ENCODE measurements around the gene CACNA2D3.

Gene CACNA2D3

DNA sequence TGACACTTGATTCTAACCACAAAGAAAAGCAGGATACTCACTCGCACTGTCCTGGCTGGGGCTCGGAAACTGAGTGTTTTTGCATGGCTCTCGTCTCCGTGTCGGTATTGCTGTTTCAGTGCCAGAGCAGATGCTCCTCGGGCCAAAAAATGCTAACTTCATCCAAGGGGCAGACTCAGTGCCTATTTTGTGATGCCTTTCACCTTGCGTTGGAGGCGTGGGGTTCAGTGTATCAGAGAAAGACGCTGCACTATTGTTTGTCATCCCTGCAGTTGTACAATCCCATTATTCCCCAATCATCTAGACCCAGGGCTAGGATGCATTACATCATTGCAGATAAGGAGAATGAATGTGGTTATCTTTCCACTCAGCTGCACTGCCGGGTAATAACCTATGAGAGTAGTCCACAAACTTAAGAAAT, 1.4 kb downstream of the CACNA2D3 start:
- DNase-seq = no peak
- in situ Hi-C loops (cut with HindIII; ENCODE audit: low pct_ligation_motif_present, low pct_unique_long_range_greater_than_20kb, low sequenced_read_pairs) = no loop called here

DNA sequence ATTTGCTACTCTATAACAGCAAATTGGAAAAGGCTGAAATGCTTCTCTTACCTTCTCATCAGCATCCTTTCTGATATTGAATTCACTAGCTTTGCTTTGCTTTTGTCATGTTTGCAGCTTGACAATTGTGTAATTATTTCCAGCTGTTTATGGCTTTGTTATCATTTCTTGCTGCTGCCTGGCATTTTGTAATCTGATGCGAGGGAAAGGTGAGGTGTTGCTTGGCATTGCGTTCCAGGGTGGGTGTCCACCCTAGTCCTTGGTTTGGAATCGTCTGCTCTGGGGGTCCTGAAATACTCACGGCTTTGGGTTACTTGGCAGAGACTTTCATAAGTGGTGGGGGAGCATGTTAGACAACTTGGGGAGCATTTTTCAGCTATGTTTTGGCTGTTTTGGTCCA, 2.9 kb downstream of the CACNA2D3 start:
- in situ Hi-C loops (cut with HindIII; ENCODE audit: low pct_ligation_motif_present, low pct_unique_long_range_greater_than_20kb, low sequenced_read_pairs) = no loop called here
- no peak for DNase-seq

DNA sequence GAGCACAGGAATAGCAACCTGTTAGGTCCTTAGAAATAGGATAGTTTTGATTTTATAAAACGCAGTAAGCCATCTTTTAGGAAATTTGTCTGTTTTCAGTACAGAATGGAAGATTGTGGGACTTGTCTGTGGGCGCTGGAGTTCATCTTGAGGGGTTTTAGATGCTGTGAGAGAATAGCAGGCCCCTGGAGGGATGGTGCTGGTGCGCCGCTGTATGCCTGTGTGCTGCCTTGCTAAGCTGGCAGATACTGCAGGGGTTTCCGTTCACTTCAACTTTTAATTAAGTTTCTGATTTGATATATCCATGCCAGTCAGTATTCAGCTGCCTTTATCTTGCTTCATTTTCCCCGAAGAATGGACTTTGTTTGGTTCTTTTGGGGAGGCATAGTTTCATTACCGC, 4.2 kb downstream of the CACNA2D3 start:
- in situ Hi-C loops (cut with HindIII; ENCODE audit: low pct_ligation_motif_present, low pct_unique_long_range_greater_than_20kb, low sequenced_read_pairs) = no loop called here
- no peak for DNase-seq

GRCh38 chr3:54127499-54128056, 5.2 kb downstream of the CACNA2D3 start:
- in situ Hi-C loops (cut with HindIII; ENCODE audit: low pct_ligation_motif_present, low pct_unique_long_range_greater_than_20kb, low sequenced_read_pairs) = no loop called here
- DNase-seq = no peak

- no peak for DNase-seq
- in situ Hi-C loops (cut with HindIII; ENCODE audit: low pct_ligation_motif_present, low pct_unique_long_range_greater_than_20kb, low sequenced_read_pairs) = no loop called here
Observed at GRCh38 chr3:54131026-54131605, 8.8 kb downstream of the CACNA2D3 start.

- in situ Hi-C loops (cut with HindIII; ENCODE audit: low pct_ligation_motif_present, low pct_unique_long_range_greater_than_20kb, low sequenced_read_pairs) = no loop called here
- no peak for DNase-seq
Observed at GRCh38 chr3:54131890-54132289, 9.5 kb downstream of the CACNA2D3 start.

DNA sequence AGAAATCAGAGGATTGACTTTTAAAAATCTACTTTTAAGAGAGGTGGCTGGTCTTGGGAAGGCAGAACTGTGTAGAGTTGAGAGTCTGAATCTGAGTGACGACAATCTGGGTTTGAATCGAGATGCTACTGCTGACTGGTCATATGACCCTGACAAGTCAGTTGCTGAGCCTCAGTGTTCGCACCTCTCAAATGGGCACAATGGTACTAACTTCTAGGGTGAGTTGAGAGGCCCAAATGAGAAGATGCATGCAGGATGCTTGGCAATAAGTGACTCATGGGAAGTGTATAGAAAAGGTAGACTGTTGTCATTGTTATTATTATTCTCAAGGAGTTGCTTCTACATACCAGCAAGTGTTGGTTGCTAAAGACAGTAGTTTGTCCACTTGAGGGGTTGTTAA, 10.3 kb downstream of the CACNA2D3 start:
- no peak for DNase-seq
- in situ Hi-C loops (cut with HindIII; ENCODE audit: low pct_ligation_motif_present, low pct_unique_long_range_greater_than_20kb, low sequenced_read_pairs) = no loop called here

GRCh38 chr3:54133196-54133595, 10.8 kb downstream of the CACNA2D3 start:
- DNase-seq = no peak
- in situ Hi-C loops (cut with HindIII; ENCODE audit: low pct_ligation_motif_present, low pct_unique_long_range_greater_than_20kb, low sequenced_read_pairs) = no loop called here

- no peak for DNase-seq
- in situ Hi-C loops (cut with HindIII; ENCODE audit: low pct_ligation_motif_present, low pct_unique_long_range_greater_than_20kb, low sequenced_read_pairs) = no loop called here
Observed at GRCh38 chr3:54134155-54134554, 11.8 kb downstream of the CACNA2D3 start.

GRCh38 chr3:54134713-54135112, 12.4 kb downstream of the CACNA2D3 start:
- in situ Hi-C loops (cut with HindIII; ENCODE audit: low pct_ligation_motif_present, low pct_unique_long_range_greater_than_20kb, low sequenced_read_pairs) = no loop called here

DNA sequence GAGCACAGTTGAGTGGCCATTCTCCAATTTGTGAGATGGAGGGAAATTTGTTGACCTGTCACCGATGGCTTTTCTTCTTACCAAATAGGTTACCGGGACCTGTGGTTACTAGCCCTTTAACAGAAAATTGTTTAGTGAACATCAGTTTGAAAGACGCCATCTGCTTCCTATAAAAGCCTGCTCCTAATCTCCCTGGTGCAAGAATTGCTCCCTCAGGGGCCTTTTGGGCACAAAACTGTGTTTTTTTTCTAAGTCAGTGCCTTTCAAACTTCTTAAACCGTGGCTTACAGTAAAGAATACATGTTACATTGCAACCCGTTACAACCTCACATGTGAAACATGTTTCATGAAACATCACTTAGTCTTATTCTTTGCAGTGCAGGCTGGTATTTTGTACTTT, 15.0 kb downstream of the CACNA2D3 start:
- DNase-seq = no peak
- in situ Hi-C loops (cut with HindIII; ENCODE audit: low pct_ligation_motif_present, low pct_unique_long_range_greater_than_20kb, low sequenced_read_pairs) = no loop called here

More at GRCh38 chr3:54134713-54135112, 12.4 kb downstream of the CACNA2D3 start:
- no peak for DNase-seq

DNA sequence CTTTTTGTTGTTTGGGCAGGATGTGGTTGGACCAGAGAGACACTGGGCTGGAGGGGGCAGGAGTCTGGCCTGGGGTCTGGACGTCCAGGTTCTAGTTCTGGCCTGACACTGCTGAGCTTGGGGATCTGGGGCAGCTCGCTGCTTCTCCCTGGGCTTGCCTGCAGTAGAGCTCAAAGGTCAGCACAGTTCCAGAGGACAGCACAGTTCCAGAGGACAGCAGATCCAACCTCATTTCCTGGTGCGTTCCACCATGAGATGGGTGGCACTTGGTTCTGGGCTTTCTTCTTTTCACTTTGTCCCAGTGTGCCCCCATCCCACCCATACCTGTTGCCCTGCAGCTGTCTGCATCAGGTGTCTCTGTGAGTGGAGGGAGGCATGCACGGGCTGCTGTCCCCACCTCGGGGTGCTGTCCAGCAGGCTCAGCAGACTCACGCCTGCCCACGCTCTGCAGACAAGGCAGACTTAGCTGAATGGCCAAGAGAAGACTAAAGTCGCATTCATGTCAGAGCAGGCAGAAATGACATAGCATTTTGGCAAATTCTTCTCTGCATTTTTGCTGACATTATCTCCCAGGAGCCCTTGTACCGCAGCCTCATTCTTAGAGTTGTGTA, 16.7 kb downstream of the CACNA2D3 start:
- in situ Hi-C loops (cut with HindIII; ENCODE audit: low pct_ligation_motif_present, low pct_unique_long_range_greater_than_20kb, low sequenced_read_pairs) = no loop called here
- no peak for DNase-seq

GRCh38 chr3:54139630-54140029, 17.3 kb downstream of the CACNA2D3 start:
- in situ Hi-C loops (cut with HindIII; ENCODE audit: low pct_ligation_motif_present, low pct_unique_long_range_greater_than_20kb, low sequenced_read_pairs) = no loop called here
- DNase-seq = no peak

DNA sequence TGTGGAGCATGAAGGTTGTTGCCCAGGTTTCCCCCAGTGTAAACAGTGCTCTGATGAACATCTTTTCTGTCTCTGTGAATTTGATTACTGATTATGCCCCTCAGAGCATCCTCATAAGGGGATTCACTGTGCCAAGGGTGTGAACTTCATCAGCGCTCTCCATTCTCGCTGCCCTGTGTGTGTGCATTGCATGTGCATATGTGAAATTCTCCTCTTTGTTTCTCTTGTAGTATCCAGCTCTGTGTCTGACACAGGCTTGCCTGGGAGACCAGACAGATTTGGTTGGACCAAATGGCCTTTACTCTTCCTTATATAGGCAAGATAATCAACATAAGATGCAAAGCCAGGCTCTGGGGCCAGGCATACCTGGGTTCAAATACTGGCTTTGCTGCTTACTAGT, 21.9 kb downstream of the CACNA2D3 start:
- DNase-seq = no peak
- in situ Hi-C loops (cut with HindIII; ENCODE audit: low pct_ligation_motif_present, low pct_unique_long_range_greater_than_20kb, low sequenced_read_pairs) = no loop called here

DNA sequence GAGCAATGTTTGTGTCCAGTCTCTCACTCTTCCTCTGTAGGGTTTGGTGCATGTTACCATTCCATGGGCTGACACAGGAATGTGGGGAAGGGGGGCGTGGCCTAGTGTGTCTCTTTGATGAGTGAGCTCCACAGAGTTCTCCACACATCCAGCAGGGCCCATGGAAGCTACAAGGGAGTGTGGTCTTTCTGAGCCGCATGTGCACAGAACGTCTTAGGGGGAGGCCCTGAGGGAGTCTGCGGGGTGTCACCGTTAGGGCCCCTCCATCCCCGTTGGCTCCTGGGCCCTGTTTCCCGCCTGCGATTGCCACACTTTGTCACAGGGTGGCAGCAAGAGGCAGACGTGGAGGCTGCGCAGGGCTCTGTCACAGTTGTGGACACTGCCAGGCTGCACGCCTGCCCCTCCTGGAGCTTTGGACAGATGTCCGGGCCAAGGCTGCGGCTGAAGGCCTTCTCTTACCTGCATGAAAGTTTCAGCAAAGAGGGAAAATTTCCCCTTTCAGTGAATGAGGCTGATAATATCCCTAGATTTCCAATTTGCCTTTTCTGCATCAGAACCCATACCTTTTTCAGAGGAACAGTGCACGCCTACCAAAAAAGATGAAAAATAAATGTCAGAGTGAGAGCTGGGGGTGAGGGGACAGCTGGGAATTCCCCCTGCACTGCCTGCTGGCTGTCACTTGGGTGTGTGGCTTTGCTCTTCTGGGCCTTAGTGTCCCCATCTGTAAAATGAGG, 24.3 kb downstream of the CACNA2D3 start:
- DNase-seq = peak; percentile 59
- in situ Hi-C loops (cut with HindIII; ENCODE audit: low pct_ligation_motif_present, low pct_unique_long_range_greater_than_20kb, low sequenced_read_pairs) = no loop called here

DNA sequence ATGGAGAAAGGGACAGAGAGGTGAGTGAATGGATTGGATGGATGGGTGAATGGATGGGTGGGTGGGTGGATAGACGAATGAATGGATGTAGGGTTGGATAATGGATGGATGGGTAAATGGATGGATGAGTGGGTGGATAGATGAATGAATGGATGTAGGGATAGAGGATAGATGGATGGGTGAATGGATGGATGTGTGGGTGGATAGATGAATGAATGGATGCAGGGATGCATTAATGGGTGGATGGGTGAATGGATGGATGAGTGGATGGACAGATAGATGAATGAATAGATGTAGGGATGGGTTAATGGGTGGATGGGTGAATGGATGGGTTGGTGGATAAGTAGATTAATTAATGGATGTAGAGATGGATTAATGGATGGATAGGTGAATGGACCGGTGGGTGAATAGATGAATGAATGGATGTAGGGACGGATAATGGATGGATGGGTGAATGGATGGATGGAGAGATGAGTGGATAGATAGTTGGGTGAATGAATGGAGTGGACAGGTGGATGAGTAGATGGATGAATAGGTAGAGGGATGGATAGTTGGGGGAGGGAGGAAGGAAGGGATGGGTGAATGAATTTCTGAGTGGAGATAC, 28.6 kb downstream of the CACNA2D3 start:
- in situ Hi-C loops (cut with HindIII; ENCODE audit: low pct_ligation_motif_present, low pct_unique_long_range_greater_than_20kb, low sequenced_read_pairs) = no loop called here
- DNase-seq = no peak

DNA sequence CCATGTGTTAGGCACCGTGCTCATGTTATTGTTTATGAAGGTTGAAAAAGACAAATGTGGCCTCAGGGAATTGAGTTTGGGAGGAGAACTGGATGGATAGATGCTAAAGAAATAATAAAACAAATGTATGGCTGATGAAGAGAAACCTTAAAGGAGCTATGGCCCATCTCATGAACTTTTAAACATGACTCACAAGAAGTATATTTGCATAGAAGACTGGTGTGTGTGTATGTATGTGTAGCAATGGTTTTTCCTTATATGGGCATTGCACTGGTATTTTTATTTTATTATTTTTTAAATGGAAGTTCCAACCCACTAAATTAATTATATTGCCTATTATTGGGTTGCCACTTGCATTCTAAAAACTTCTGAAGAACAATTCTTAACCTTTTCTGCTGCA, 31.1 kb downstream of the CACNA2D3 start:
- DNase-seq = no peak
- in situ Hi-C loops (cut with HindIII; ENCODE audit: low pct_ligation_motif_present, low pct_unique_long_range_greater_than_20kb, low sequenced_read_pairs) = no loop called here

- in situ Hi-C loops (cut with HindIII; ENCODE audit: low pct_ligation_motif_present, low pct_unique_long_range_greater_than_20kb, low sequenced_read_pairs) = no loop called here
Observed at GRCh38 chr3:54157860-54158259, 35.5 kb downstream of the CACNA2D3 start.

DNA sequence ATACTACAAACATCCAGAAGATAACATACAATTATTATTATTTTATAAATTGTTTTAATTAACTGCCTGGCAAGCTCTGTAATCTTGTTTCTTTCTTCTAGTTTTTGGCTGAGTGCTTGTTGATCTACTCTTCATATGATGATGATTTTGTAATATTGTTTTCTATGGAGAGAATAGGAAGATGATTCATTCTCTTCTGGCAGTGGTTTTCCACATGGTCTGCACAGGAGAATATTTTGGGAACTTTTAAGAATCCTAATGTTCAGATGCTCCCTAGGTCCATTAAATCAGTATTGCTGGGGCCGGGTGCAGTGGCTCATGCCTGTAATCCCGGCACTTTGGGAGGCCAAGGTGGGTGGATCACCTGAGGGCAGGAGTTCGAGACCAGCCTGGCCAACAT, 37.6 kb downstream of the CACNA2D3 start:
- no peak for DNase-seq
- in situ Hi-C loops (cut with HindIII; ENCODE audit: low pct_ligation_motif_present, low pct_unique_long_range_greater_than_20kb, low sequenced_read_pairs) = no loop called here

More at GRCh38 chr3:54157860-54158259, 35.5 kb downstream of the CACNA2D3 start:
- DNase-seq = no peak
